Endothelial cell of umbilical vein (primary cell): ENCODE results near the gene GALR2. TPM values are rescaled to one million over a fixed set of nuclear protein-coding genes. Genes with fewer than 3 reads are reported as not detected.

ENCODE experiments used
- BruUV-seq: library from RNA; stranded (reverse); fragments of 400-500 nt; replicated peaks from 2 replicates; lab custom pipeline; 2021; lab: Mats Ljungman, UMichigan
- CTCF ChIA-PET: fragments of 300-600, 350-600 bp; sonication (Branson Sonifier 250); formaldehyde crosslinking; loops from one replicate; lab custom pipeline; 2021; ENCODE audit warnings: antibody characterized with exemption, inconsistent platforms; lab: Charles Lee
- POLR2A ChIA-PET: fragments of 300-600, 350-600 bp; sonication (Branson Sonifier 250); formaldehyde crosslinking; loops from one replicate; lab custom pipeline; 2021; ENCODE audit warnings: antibody characterized with exemption, inconsistent platforms; lab: Charles Lee
- DNase-seq: peaks from one replicate; pipeline ENCODE4 v3.0.0-alpha.2; 2011; ENCODE audit warnings: low read depth, low spot score
- FAIRE-seq: peaks from 2 replicates; lab custom pipeline; 2011; peaks lifted over from hg19 to GRCh38; lab: Jason Lieb, UNC
- H2AFZ ChIP-seq: 2 replicates; pipeline ENCODE4 v1.6.0; 2012; ENCODE audit warnings: low read depth, low read length, control low read depth, inconsistent platforms
- H3K27ac ChIP-seq: 2 replicates; pipeline ENCODE4 v1.5.1; 2011; ENCODE audit warnings: low read depth, mild to moderate bottlenecking, control low read depth, low read length, moderate library complexity; ENCODE audit not compliant: insufficient read depth
- H3K27me3 ChIP-seq, 2 experiments: 2 replicates each; pipeline versions ENCODE4 v1.6.0 to v1.6.1; 2011; ENCODE audit warnings: low read length in 2 of 2, mixed read lengths in 1 of 2; ENCODE audit not compliant: control insufficient read depth in 2 of 2, insufficient read depth in 2 of 2
- H3K36me3 ChIP-seq, 2 experiments: 2 replicates in 1 of 2; 3 replicates in 1 of 2; pipeline ENCODE4 v1.5.1; 2011; ENCODE audit warnings: low read length in 2 of 2, mild to moderate bottlenecking in 1 of 2, moderate library complexity in 1 of 2; ENCODE audit not compliant: control insufficient read depth in 2 of 2, insufficient read depth in 2 of 2; ENCODE audit errors: extremely low read depth in 1 of 2
- H3K4me1 ChIP-seq: 3 replicates; pipeline ENCODE4 v1.5.1; 2011; ENCODE audit warnings: mild to moderate bottlenecking, low read length; ENCODE audit not compliant: control insufficient read depth, insufficient read depth; ENCODE audit errors: extremely low read depth
- H3K4me2 ChIP-seq: 2 replicates; pipeline ENCODE4 v1.6.1; 2011; ENCODE audit warnings: low read length, control low read depth, mixed read lengths; ENCODE audit not compliant: insufficient read depth
- H3K4me3 ChIP-seq, 3 experiments: fragments of 200-600 bp in 1 of 3; sonication (generic), shearing (Covaris generic) in 1 of 3; replicated peaks in 1 of 3; 2 replicates each; pipeline ENCODE4 v1.5.1; 2011 to 2016; ENCODE audit warnings: control low read depth in 3 of 3, low read length in 3 of 3, mild to moderate bottlenecking in 2 of 3, inconsistent platforms in 1 of 3, low read depth in 1 of 3, moderate library complexity in 1 of 3; ENCODE audit not compliant: insufficient read depth in 1 of 3
- H3K79me2 ChIP-seq: 2 replicates; pipeline ENCODE4 v1.6.0; 2012; ENCODE audit warnings: low read length, inconsistent platforms; ENCODE audit not compliant: control insufficient read depth, insufficient read depth
- H3K9ac ChIP-seq: replicated peaks from 2 replicates; pipeline ENCODE3; 2011; ENCODE audit warnings: low read length, control low read depth; ENCODE audit not compliant: insufficient read depth; ENCODE audit errors: extremely low read depth
- H3K9me1 ChIP-seq: replicated peaks from 3 replicates; pipeline ENCODE4 v1.6.0; 2011; ENCODE audit warnings: mild to moderate bottlenecking, low read length; ENCODE audit not compliant: control insufficient read depth, insufficient read depth; ENCODE audit errors: extremely low read depth
- H3K9me3 ChIP-seq: replicated peaks from 2 replicates; pipeline ENCODE4 v1.5.1; 2012; ENCODE audit warnings: low read length, inconsistent platforms; ENCODE audit not compliant: control insufficient read depth, insufficient read depth
- H4K20me1 ChIP-seq: replicated peaks from 2 replicates; pipeline ENCODE3; 2011; ENCODE audit warnings: mild to moderate bottlenecking, low read length; ENCODE audit not compliant: control insufficient read depth, insufficient read depth; ENCODE audit errors: extremely low read depth
- EZH2 ChIP-seq: IDR thresholded peaks from 2 replicates; pipeline ENCODE4 v1.6.1; 2012; ENCODE audit warnings: borderline replicate concordance, low read depth, mild to moderate bottlenecking, moderate library complexity, low read length, inconsistent platforms; ENCODE audit not compliant: severe bottlenecking
- FOS ChIP-seq: IDR thresholded peaks from 2 replicates; pipeline ENCODE4 v1.6.1; 2011; ENCODE audit warnings: mild to moderate bottlenecking, low read length, moderate library complexity, borderline replicate concordance; ENCODE audit not compliant: insufficient read depth
- GATA2 ChIP-seq: IDR thresholded peaks from 2 replicates; pipeline ENCODE4 v1.7.0; 2011; ENCODE audit warnings: low read depth, mild to moderate bottlenecking, moderate library complexity, mixed read lengths, low read length; ENCODE audit not compliant: insufficient read length, insufficient read depth
- JUN ChIP-seq: IDR thresholded peaks from 2 replicates; pipeline ENCODE4 v1.6.1; 2011; ENCODE audit warnings: borderline replicate concordance, low read depth; ENCODE audit not compliant: insufficient read length, insufficient read depth
- MYC ChIP-seq: IDR thresholded peaks from one replicate; pipeline ENCODE4 v1.6.1; 2011; ENCODE audit warnings: mild to moderate bottlenecking, low read depth, low read length
- POLR2A ChIP-seq: IDR thresholded peaks from 2 replicates; pipeline ENCODE4 v1.6.1; 2012; ENCODE audit warnings: low read depth, mild to moderate bottlenecking, control low read depth, low read length
- POLR2AphosphoS5 ChIP-seq: IDR thresholded peaks from 2 replicates; pipeline ENCODE4 v1.6.1; 2012; ENCODE audit warnings: low read depth, mild to moderate bottlenecking, control low read depth, low read length, moderate library complexity; ENCODE audit not compliant: insufficient read depth
- dilution Hi-C: fragments of 300-500 bp; cut with MboI; formaldehyde crosslinking; loops from one replicate; pipeline ENCODE4 v1.15.0; 2019; ENCODE audit warnings: low sequenced_read_pairs; ENCODE audit not compliant: extremely low pct_ligation_motif_present
- intact Hi-C: fragments of 100-400 bp; cut with micrococcal nuclease; formaldehyde crosslinking; loops from one replicate; pipeline ENCODE4 v1.10.0; 2022
- polyA plus RNA-seq, 4 experiments: library from polyadenylated mRNA; depleted of rRNA in 3 of 4; stranded (reverse) in 3 of 4; unstranded in 1 of 4; fragments of >200 nt; gene quantifications; 2 replicates each; pipeline versions ENCODE4 v1.2.1 to v1.2.3, GENCODE V29; 2011 to 2012; ENCODE audit warnings: missing spikeins in 1 of 4
- total RNA-seq: library from RNA; stranded (reverse); gene quantifications from 2 replicates; pipeline ENCODE4 v1.2.3, GENCODE V29; 2021
- TF ChIP-seq, protein P1 (sequence below), 2 donors: IDR thresholded peaks; 1 replicate in 1 of 2; 2 replicates in 1 of 2; pipeline ENCODE4 v1.5.1; 2011; ENCODE audit warnings: low read length in 2 of 2, mild to moderate bottlenecking in 2 of 2, moderate library complexity in 2 of 2, control low read depth in 1 of 2, inconsistent platforms in 1 of 2, low read depth in 1 of 2; ENCODE audit not compliant: insufficient read depth in 1 of 2; ENCODE audit errors: extremely low read depth in 1 of 2
- TF ChIP-seq, protein P2 (sequence below): IDR thresholded peaks from 2 replicates; pipeline ENCODE4 v1.6.1; 2011; ENCODE audit not compliant: insufficient read depth, insufficient read length

GALR2 gene
- total and polyA plus RNA-seq, 2 donors (not counting 3 experiments of a cell fraction or from before 2014, with no cell fraction given): 0.47 TPM; not detected in 1

DNA sequence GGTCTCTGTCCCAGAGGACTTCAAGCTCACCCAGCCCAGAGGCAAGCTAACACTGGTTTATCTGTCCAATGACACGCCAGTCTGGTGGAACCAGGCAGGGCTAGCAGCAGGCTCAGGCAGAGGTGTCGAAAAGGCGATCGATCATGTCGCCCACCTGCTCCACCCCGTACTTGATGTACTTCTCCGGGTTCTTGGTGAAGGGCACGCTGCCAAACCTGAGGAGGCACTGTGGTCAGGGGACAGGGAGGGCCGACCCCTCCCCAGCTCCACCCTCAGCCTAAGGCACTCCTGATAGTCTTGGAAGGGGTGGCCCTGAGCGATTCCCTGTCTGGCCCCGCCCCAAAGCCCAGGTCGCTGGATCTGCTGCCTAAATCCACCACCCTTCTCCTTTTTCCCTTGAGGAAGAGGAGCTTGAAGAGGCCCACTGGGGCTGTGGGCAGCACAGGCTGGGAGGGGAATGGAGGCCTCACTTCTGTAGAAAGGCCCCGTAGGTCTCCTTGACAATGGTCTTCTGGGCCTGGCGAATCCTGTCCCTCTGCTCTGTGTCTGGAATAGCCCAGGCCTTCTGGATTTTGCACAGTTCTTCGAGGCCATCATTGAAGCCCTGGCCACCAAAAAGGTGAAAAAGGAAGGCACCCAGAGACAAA, 9.1 kb downstream of the GALR2 start:
- no peak overlapping the region for H3K4me2 ChIP-seq
- no peaks in the 10 kb centered on the region for H3K9me3 ChIP-seq
- no peaks in the 10 kb centered on the region for H3K79me2 ChIP-seq
- no TSS peak for BruUV-seq
- ChIA-PET POLR2A (interaction anchor here (0.5 kb wide), 1 partner anchor 183 kb away, joined by 3 read pairs; no protein-coding TSS in a partner anchor), CTCF (no interaction called here)
- dilution Hi-C loops: no loop called here
- TF ChIP-seq POLR2AphosphoS5 (no peak), POLR2A (no peak)
- TF ChIP-seq, protein P1, sequence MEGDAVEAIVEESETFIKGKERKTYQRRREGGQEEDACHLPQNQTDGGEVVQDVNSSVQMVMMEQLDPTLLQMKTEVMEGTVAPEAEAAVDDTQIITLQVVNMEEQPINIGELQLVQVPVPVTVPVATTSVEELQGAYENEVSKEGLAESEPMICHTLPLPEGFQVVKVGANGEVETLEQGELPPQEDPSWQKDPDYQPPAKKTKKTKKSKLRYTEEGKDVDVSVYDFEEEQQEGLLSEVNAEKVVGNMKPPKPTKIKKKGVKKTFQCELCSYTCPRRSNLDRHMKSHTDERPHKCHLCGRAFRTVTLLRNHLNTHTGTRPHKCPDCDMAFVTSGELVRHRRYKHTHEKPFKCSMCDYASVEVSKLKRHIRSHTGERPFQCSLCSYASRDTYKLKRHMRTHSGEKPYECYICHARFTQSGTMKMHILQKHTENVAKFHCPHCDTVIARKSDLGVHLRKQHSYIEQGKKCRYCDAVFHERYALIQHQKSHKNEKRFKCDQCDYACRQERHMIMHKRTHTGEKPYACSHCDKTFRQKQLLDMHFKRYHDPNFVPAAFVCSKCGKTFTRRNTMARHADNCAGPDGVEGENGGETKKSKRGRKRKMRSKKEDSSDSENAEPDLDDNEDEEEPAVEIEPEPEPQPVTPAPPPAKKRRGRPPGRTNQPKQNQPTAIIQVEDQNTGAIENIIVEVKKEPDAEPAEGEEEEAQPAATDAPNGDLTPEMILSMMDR (IDR thresholded peaks at IDR 0.05; ENCODE audit: extremely low read depth in 1 of 2, insufficient read depth in 1 of 2, low read depth in 1 of 2, low read length in 2 of 2): no peak
- H4K20me1 ChIP-seq: no peaks in the 10 kb centered on the region
- H3K27ac ChIP-seq: no peak overlapping the region
- no peak for FAIRE-seq
- H3K27me3 ChIP-seq: peaks cover 20% of the 10 kb centered on the region in 2 experiments
- H3K4me3 ChIP-seq: no peak overlapping the region
- no peaks in the 10 kb centered on the region for H3K4me1 ChIP-seq
- no peak for DNase-seq
- intact Hi-C loops: no loop called here
- no peak overlapping the region for H3K9ac ChIP-seq
- H2AFZ ChIP-seq: no peak overlapping the region
- peaks cover 0 to 56% of the 10 kb centered on the region in 2 experiments for H3K36me3 ChIP-seq
- H3K9me1 ChIP-seq: no peaks in the 10 kb centered on the region

GRCh38 chr17:76085066-76085730, 10.6 kb downstream of the GALR2 start:
- no peaks in the 10 kb centered on the region for H3K79me2 ChIP-seq
- no peak overlapping the region for H3K4me2 ChIP-seq
- H3K27me3 ChIP-seq: peaks cover 4 to 5% of the 10 kb centered on the region in 2 experiments
- TF ChIP-seq JUN: no peak
- no peak for TF ChIP-seq POLR2A
- no peak for TF ChIP-seq GATA2
- TF ChIP-seq, protein P2, sequence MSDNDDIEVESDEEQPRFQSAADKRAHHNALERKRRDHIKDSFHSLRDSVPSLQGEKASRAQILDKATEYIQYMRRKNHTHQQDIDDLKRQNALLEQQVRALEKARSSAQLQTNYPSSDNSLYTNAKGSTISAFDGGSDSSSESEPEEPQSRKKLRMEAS: no peak
- TF ChIP-seq MYC: no peak
- no peak for TF ChIP-seq POLR2AphosphoS5
- no peak for TF ChIP-seq FOS
- TF ChIP-seq, protein P1 (IDR thresholded peaks at IDR 0.05; ENCODE audit: extremely low read depth in 1 of 2, insufficient read depth in 1 of 2, low read depth in 1 of 2, low read length in 2 of 2): no peak
- no peak for TF ChIP-seq EZH2
- no TSS peak for BruUV-seq
- peaks cover 4 to 69% of the 10 kb centered on the region in 2 experiments for H3K36me3 ChIP-seq
- no peaks in the 10 kb centered on the region for H3K9me1 ChIP-seq
- H3K9me3 ChIP-seq: no peaks in the 10 kb centered on the region
- DNase-seq (no peak), FAIRE-seq (no peak)
- CTCF ChIA-PET: no interaction called here
- H3K9ac ChIP-seq: no peak overlapping the region
- H2AFZ ChIP-seq: no peak overlapping the region
- intact Hi-C loops (no loop called here), dilution Hi-C loops (no loop called here)
- no peaks in the 10 kb centered on the region for H4K20me1 ChIP-seq
- H3K27ac ChIP-seq: no peak overlapping the region
- H3K4me3 ChIP-seq: no peak overlapping the region
- POLR2A ChIA-PET: no interaction called here
- H3K4me1 ChIP-seq: no peaks in the 10 kb centered on the region
